ENCODE results near the gene CASP6.

The CASP6 gene

GRCh38 chr4:109702950-109703663, at the start of gene CASP6:
CASP6 (minus strand) TSS chr4:109703445; CDS start chr4:109703395, 50 bp downstream.
- peak; percentile 68 for DNase-seq (ENCODE audit: low spot score)

GRCh38 chr4:109752525-109752924, 49.3 kb upstream of the CASP6 start:
- no peak for DNase-seq (ENCODE audit: low spot score)

- no peak for DNase-seq (ENCODE audit: low spot score)
Observed at GRCh38 chr4:109751852-109752251, 48.6 kb upstream of the CASP6 start.

GRCh38 chr4:109750652-109751244, 47.5 kb upstream of the CASP6 start:
- no peak for DNase-seq (ENCODE audit: low spot score)

GRCh38 chr4:109749388-109750082, 46.3 kb upstream of the CASP6 start:
- DNase-seq (ENCODE audit: low spot score), result no peak

- DNase-seq (ENCODE audit: low spot score), result no peak
Observed at GRCh38 chr4:109748114-109748513, 44.9 kb upstream of the CASP6 start.

GRCh38 chr4:109746728-109747127, 43.5 kb upstream of the CASP6 start:
- no peak for DNase-seq (ENCODE audit: low spot score)

GRCh38 chr4:109745830-109746229, 42.6 kb upstream of the CASP6 start:
- no peak for DNase-seq (ENCODE audit: low spot score)

- DNase-seq (ENCODE audit: low spot score), result no peak
Observed at GRCh38 chr4:109739547-109739946, 36.3 kb upstream of the CASP6 start.

- no peak for DNase-seq (ENCODE audit: low spot score)
Observed at GRCh38 chr4:109738104-109738872, 35.0 kb upstream of the CASP6 start.

- no peak for DNase-seq (ENCODE audit: low spot score)
Observed at GRCh38 chr4:109735566-109736365, 32.5 kb upstream of the CASP6 start.

GRCh38 chr4:109733728-109734127, 30.5 kb upstream of the CASP6 start:
- no peak for DNase-seq (ENCODE audit: low spot score)

- DNase-seq (ENCODE audit: low spot score), result no peak
Observed at GRCh38 chr4:109730619-109731545, 27.6 kb upstream of the CASP6 start.

- peak; percentile 81 for DNase-seq (ENCODE audit: low spot score)
Observed at GRCh38 chr4:109729718-109730618, 26.7 kb upstream of the CASP6 start, which contains the start of gene PLA2G12A. PLA2G12A (minus strand) TSS chr4:109730070; CDS start chr4:109729809, 261 bp downstream.

- no peak for DNase-seq (ENCODE audit: low spot score)
Observed at GRCh38 chr4:109729117-109729717, 26.0 kb upstream of the CASP6 start.

- no peak for DNase-seq (ENCODE audit: low spot score)
Observed at GRCh38 chr4:109728385-109728784, 25.1 kb upstream of the CASP6 start.

- no peak for DNase-seq (ENCODE audit: low spot score)
Observed at GRCh38 chr4:109723110-109723509, 19.9 kb upstream of the CASP6 start.

- no peak for DNase-seq (ENCODE audit: low spot score)
Observed at GRCh38 chr4:109722357-109722756, 19.1 kb upstream of the CASP6 start.

- no peak for DNase-seq (ENCODE audit: low spot score)
Observed at GRCh38 chr4:109721033-109721432, 17.8 kb upstream of the CASP6 start.
